Measurements from ENCODE around the gene CARD8.
A peak's percentile ranks its signal among the peaks of the same experiment; 100 is the strongest.
"Not testable (repeated sequence)": the region's sequence is repeated elsewhere in the genome, so short reads cannot be mapped to it uniquely, and the experiment has no call there.

CARD8 gene

DNA sequence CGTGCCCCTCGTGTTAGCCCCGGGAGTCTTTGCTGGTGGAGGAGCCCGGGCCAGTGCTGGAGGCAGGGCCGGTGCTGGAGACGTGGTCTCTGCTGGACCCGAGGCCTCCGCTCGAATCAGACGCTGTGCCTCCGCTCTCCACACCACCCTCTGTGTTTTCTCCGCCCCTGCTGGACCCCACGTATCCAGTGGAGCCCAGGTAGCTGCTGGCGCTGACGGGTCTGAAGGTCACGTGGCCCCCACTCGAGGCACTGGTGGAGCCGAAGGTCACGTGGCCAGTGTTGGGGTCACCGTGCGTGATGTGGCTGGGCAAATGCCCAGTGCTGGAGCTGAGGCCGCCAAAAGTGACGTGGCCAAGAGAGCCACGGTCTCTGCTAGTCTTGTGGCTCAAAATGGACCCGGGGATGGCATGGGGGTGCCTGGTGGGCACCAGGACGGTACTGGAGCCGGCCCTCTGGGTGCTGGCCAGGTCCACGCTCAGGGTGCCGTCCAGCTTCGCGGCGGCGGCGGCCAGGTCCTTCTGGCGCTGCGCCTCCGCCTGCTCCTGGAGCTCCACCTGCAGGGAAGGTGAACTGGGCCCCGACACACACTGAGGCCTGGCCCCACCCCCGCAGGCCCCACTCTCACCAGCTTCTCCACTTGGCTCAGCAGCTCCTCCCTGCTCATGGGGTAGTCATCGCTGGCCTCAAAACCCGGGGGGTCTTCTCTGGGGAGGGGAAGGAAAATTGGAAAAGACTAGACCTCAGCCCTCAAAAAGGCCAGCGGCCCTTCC is 41.4 kb upstream of the CARD8 start:
- TF ChIP-seq, protein P1, sequence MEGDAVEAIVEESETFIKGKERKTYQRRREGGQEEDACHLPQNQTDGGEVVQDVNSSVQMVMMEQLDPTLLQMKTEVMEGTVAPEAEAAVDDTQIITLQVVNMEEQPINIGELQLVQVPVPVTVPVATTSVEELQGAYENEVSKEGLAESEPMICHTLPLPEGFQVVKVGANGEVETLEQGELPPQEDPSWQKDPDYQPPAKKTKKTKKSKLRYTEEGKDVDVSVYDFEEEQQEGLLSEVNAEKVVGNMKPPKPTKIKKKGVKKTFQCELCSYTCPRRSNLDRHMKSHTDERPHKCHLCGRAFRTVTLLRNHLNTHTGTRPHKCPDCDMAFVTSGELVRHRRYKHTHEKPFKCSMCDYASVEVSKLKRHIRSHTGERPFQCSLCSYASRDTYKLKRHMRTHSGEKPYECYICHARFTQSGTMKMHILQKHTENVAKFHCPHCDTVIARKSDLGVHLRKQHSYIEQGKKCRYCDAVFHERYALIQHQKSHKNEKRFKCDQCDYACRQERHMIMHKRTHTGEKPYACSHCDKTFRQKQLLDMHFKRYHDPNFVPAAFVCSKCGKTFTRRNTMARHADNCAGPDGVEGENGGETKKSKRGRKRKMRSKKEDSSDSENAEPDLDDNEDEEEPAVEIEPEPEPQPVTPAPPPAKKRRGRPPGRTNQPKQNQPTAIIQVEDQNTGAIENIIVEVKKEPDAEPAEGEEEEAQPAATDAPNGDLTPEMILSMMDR (IDR thresholded peaks at IDR 0.05; ENCODE audit: extremely low read depth, missing control alignments), result no peak
- no peak for DNase-seq (ENCODE audit: low spot score)

DNA sequence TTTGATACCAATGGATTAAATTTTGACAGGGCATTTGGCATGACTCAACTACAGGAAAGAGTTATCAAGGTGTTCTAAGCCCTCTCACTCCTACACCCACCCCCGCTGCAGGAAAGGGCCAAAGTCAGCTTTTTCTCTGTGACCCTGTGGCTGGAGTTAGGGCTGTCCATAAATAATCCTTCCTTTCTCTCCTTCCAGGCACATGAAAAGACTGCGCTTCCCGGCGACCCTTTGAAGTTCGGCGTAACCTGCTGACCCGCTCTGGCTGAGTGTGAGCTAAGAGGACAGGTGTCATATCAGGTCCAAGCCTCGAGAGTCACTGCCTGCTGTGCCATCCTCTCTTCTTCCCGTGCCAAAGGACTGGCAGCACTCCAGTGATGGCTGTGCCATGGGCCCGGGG is 39.7 kb upstream of the CARD8 start:
- TF ChIP-seq, protein P1 (IDR thresholded peaks at IDR 0.05; ENCODE audit: extremely low read depth, missing control alignments), result no peak
- DNase-seq (ENCODE audit: low spot score), result no peak

DNA sequence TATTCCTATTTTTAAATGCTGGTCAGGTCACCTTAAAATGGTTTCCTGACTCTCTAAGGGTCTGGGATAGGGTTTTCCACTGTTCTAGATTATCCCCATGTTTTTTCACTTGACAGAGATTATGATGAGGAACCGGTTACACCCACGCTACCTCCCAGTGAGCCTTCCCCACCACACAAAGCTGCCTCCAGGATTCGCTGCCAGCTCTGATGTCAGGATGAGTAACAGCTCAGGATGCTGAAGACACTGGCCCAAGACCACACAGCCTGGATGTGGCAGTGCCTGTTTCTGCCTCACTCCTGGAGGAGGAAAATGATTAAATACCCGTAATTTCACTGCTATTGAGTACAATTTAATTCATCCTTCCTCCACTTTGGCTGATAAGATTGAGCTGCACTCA is 37.1 kb upstream of the CARD8 start:
- no peak for DNase-seq (ENCODE audit: low spot score)
- TF ChIP-seq, protein P1 (IDR thresholded peaks at IDR 0.05; ENCODE audit: extremely low read depth, missing control alignments), result no peak

DNA sequence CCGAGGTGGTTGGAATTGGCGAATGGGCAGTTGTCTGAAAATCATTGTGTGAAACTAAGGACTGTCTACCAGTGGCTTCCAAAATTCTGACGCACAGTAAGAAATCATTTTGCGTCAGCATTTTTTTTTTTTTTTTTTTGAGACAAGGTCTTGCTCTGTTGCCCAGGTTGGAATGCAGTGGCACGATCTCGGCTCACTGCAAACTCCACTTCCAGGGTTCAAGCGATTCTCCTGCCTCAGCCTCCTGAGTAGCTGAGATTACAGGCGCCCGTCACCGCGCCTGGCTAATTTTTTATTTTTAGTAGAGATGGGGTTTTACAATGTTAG is 35.7 kb upstream of the CARD8 start:
- not testable (repeated sequence) for DNase-seq (ENCODE audit: low spot score)

DNA sequence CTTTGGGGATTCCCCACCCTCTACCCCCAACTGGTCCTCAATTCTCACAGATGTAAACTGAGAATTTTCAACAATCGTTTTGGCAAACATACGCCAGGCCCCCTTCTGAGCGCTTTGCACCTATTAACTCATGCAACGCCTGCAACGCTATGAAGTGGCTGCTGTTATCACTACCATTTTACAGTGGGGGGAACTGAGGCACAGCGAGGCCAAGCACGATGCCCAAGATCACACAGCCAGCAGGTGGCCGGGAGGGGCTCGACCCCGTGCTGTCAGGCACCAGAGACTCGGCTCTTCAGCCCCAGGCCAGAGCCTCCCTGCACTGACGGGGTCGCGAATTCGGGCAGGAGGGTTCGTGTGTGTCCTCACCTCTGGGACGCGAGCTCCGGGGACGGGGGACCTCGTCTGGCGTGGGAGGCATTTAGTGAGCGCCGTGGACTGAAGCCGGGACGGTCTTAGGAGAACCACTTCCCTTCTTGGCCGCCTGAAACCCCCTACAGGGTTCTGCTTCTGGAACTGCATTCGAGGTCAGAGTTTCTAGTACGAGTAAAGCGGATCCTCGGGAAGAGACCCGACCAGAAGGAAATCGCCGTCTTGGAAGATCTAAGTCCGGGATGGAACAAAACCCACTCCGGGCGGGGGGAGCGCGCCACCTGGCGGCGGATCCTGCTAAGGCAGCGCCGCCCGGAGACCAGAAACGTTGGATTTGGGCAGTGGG is 35.2 kb upstream of the CARD8 start:
- TF ChIP-seq, protein P1 (IDR thresholded peaks at IDR 0.05; ENCODE audit: extremely low read depth, missing control alignments), result peak; percentile 95
- peak; percentile 76 for DNase-seq (ENCODE audit: low spot score)

DNA sequence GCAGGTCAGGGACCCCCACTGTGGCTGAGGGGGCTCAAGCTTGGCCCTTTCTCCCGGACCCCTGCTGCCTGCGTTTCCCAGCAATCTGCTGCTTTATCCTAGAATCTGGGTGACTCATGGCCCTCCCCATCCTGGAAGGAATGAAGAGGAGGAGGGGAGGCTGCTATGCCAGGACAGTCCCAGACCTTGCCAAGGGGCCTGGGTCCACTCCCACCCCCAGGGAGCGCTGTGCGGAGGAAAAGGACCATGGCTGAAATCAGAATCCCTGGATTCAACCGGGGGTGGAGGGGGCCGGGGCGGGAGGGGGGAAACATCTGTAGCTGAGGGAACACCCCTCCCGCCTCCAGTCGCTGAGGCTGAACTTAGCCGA is 34.7 kb upstream of the CARD8 start:
- no peak for DNase-seq (ENCODE audit: low spot score)
- TF ChIP-seq, protein P1 (IDR thresholded peaks at IDR 0.05; ENCODE audit: extremely low read depth, missing control alignments), result no peak

DNA sequence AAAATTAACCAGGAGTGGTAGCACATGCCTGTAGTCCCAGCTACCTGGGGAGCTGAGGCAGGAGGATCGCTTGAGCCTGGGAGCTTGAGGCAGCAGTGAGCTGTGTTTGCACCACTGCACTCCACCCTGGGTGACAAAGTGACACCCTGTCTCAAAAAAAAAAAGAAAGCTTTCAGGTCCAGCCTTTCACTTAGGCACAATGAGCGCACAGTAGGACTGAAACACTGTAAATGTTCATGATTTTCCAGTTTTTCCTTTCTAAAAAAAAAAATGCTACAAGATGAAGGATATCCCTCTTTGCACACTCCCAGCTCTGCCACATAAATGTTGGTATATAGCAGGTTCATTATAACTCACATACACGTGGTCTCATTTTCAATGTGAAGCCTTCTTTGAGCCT is 32.0 kb upstream of the CARD8 start:
- TF ChIP-seq, protein P1 (IDR thresholded peaks at IDR 0.05; ENCODE audit: extremely low read depth, missing control alignments), result no peak
- no peak for DNase-seq (ENCODE audit: low spot score)

DNA sequence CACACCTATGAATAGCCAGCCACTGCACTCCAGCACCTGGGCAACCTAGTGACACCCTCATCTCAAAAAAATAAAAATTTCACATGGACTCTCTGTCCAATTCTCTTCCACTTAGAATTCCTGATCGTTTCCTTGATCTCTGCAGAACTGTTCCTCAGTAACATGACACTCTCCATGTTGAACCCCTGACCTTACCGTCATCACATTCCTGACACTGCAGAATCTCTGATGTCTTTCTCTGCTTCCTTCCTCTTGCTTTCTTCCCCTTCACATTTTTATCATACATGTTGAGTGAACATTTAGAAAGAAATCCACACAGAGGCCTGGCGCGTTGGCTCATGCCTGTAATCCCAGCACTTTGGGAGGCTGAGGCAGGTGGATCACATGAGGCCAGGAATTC is 29.2 kb upstream of the CARD8 start:
- DNase-seq (ENCODE audit: low spot score), result no peak
- TF ChIP-seq, protein P1 (IDR thresholded peaks at IDR 0.05; ENCODE audit: extremely low read depth, missing control alignments), result no peak

Data from GM20000 (cell line).